ENCODE results near the gene EID1. TPM values are rescaled to one million over a fixed set of nuclear protein-coding genes. Genes with fewer than 3 reads are reported as not detected.

Gene EID1
- total RNA-seq, 1 experiment from 2014 or later: 74.3 TPM

- H3K27me3 Mint-ChIP-seq (ENCODE audit: unreplicated experiment): peaks cover 11% of the 10 kb centered on the region
- no peaks in the 10 kb centered on the region for H3K4me1 Mint-ChIP-seq (ENCODE audit: low read depth, unreplicated experiment)
- no TSS peak for BruUV-seq (replicated peaks)
- CTCF ChIA-PET: no interaction called here
- H3K9me3 Mint-ChIP-seq (ENCODE audit: low read depth, unreplicated experiment): no peaks in the 10 kb centered on the region
- no peaks in the 10 kb centered on the region for H3K36me3 Mint-ChIP-seq (ENCODE audit: insufficient read depth, unreplicated experiment)
- no peak overlapping the region for H3K27ac Mint-ChIP-seq (ENCODE audit: unreplicated experiment)
- intact Hi-C loops (cut with micrococcal nuclease; ENCODE audit: unreplicated experiment): no loop called here
- DNase-seq: no peak
- no peak overlapping the region for H3K4me3 Mint-ChIP-seq (ENCODE audit: low read depth, unreplicated experiment)
- no peak for TF ChIP-seq CTCF (IDR thresholded peaks at IDR 0.05; ENCODE audit: unreplicated experiment)
Measured at GRCh38 chr15:48833526-48834239, 44.3 kb upstream of the EID1 start.

- no peak for TF ChIP-seq CTCF (IDR thresholded peaks at IDR 0.05; ENCODE audit: unreplicated experiment)
- Mint-ChIP-seq H3K9me3 (ENCODE audit: low read depth, unreplicated experiment) (no peaks in the 10 kb centered on the region), H3K4me3 (ENCODE audit: low read depth, unreplicated experiment) (no peak overlapping the region), H3K36me3 (ENCODE audit: insufficient read depth, unreplicated experiment) (no peaks in the 10 kb centered on the region), H3K27me3 (ENCODE audit: unreplicated experiment) (peaks cover 11% of the 10 kb centered on the region), H3K4me1 (ENCODE audit: low read depth, unreplicated experiment) (no peaks in the 10 kb centered on the region), H3K27ac (ENCODE audit: unreplicated experiment) (no peak overlapping the region)
- intact Hi-C loops (cut with micrococcal nuclease; ENCODE audit: unreplicated experiment): no loop called here
- CTCF ChIA-PET: no interaction called here
- DNase-seq: no peak
- BruUV-seq (replicated peaks): no TSS peak
Measured at GRCh38 chr15:48834756-48835155, 43.2 kb upstream of the EID1 start.

- CTCF ChIA-PET: no interaction called here
- H3K4me3 Mint-ChIP-seq (ENCODE audit: low read depth, unreplicated experiment): no peak overlapping the region
- H3K36me3 Mint-ChIP-seq (ENCODE audit: insufficient read depth, unreplicated experiment): no peaks in the 10 kb centered on the region
- H3K27ac Mint-ChIP-seq (ENCODE audit: unreplicated experiment): no peak overlapping the region
- no peak for DNase-seq
- no peaks in the 10 kb centered on the region for H3K4me1 Mint-ChIP-seq (ENCODE audit: low read depth, unreplicated experiment)
- no peaks in the 10 kb centered on the region for H3K9me3 Mint-ChIP-seq (ENCODE audit: low read depth, unreplicated experiment)
- intact Hi-C loops (cut with micrococcal nuclease; ENCODE audit: unreplicated experiment): no loop called here
- no TSS peak for BruUV-seq (replicated peaks)
- no peak for TF ChIP-seq CTCF (IDR thresholded peaks at IDR 0.05; ENCODE audit: unreplicated experiment)
- no peaks in the 10 kb centered on the region for H3K27me3 Mint-ChIP-seq (ENCODE audit: unreplicated experiment)
Measured at GRCh38 chr15:48842501-48842900, 35.4 kb upstream of the EID1 start.

GRCh38 chr15:48845123-48845522 lies 32.8 kb upstream of the EID1 start:
- intact Hi-C loops (cut with micrococcal nuclease; ENCODE audit: unreplicated experiment): no loop called here
- Mint-ChIP-seq H3K36me3 (ENCODE audit: insufficient read depth, unreplicated experiment) (no peaks in the 10 kb centered on the region), H3K4me3 (ENCODE audit: low read depth, unreplicated experiment) (no peak overlapping the region), H3K27ac (ENCODE audit: unreplicated experiment) (no peak overlapping the region), H3K9me3 (ENCODE audit: low read depth, unreplicated experiment) (no peaks in the 10 kb centered on the region), H3K4me1 (ENCODE audit: low read depth, unreplicated experiment) (no peaks in the 10 kb centered on the region), H3K27me3 (ENCODE audit: unreplicated experiment) (no peaks in the 10 kb centered on the region)
- no peak for DNase-seq
- BruUV-seq (replicated peaks): no TSS peak
- CTCF ChIA-PET: no interaction called here
- no peak for TF ChIP-seq CTCF (IDR thresholded peaks at IDR 0.05; ENCODE audit: unreplicated experiment)
